GM12878 (cell line): Measurements from ENCODE around the gene COL26A1. TPM values are rescaled to one million over a fixed set of nuclear protein-coding genes. Genes with fewer than 3 reads are reported as not detected.

ENCODE experiments used
- ESRRA ChIP-seq: IDR thresholded peaks from 2 replicates; pipeline ENCODE4 v1.6.1; 2012; ENCODE audit warnings: mild to moderate bottlenecking, low read length, improper control_type of control experiment
- GABPA ChIP-seq: IDR thresholded peaks from 2 replicates; pipeline ENCODE4 v1.6.1; 2014; ENCODE audit warnings: antibody characterized with exemption, low read depth, mild to moderate bottlenecking, inconsistent platforms
- MYB ChIP-seq: fragments of 150-350 bp; IDR thresholded peaks from 2 replicates; pipeline ENCODE4 v1.6.1; 2014; ENCODE audit warnings: mild to moderate bottlenecking, low read depth, low read length, borderline replicate concordance
- SMC3 ChIP-seq: IDR thresholded peaks from 2 replicates; pipeline ENCODE4 v1.6.1; 2011; ENCODE audit warnings: low read length, improper control_type of control experiment, borderline replicate concordance
- YBX1 ChIP-seq: fragments of 450-650 bp; IDR thresholded peaks from 2 replicates; pipeline ENCODE4 v1.6.1; 2016; ENCODE audit warnings: antibody characterized with exemption
- ZSCAN29 ChIP-seq: fragments of 450-650 bp; IDR thresholded peaks from 2 replicates; pipeline ENCODE4 v1.6.1; 2017; ENCODE audit warnings: mild to moderate bottlenecking, moderate library complexity
- polyA plus RNA-seq, 11 experiments: library from polyadenylated mRNA; depleted of rRNA in 4 of 11; unstranded in 6 of 11; stranded (reverse) in 5 of 11; fragments of >200 nt; fragmentation: Nextera tagmentation in 4 of 11; fragmentation: Illumina TruSeq in 1 of 11; extraction: Ambion mirVana in 4 of 11; extraction: Trizol in 1 of 11; gene quantifications; 1 replicate in 1 of 11; 2 replicates in 10 of 11; pipeline versions ENCODE4 v1.2.1 to v1.2.3, GENCODE V29; 2011 to 2016; ENCODE audit warnings: inconsistent platforms in 2 of 11, missing spikeins in 2 of 11, low read depth in 1 of 11
- total RNA-seq, 4 experiments: library from RNA; depleted of rRNA in 3 of 4; stranded (reverse); fragments of >200 nt in 3 of 4; fragmentation: Illumina TruSeq in 1 of 4; extraction: Trizol in 1 of 4; gene quantifications; 2 replicates each; pipeline versions ENCODE4 v1.2.1 to v1.2.3, GENCODE V29; 2013 to 2021
- TF ChIP-seq, protein P1 (sequence below): fragments of 450-650 bp; conservative IDR thresholded peaks from 2 replicates; pipeline ENCODE4 v1.6.1; 2017; ENCODE audit warnings: mild to moderate bottlenecking, moderate library complexity
- TF ChIP-seq, protein P2 (sequence below): IDR thresholded peaks from 2 replicates; pipeline ENCODE4 v1.6.1; 2011; ENCODE audit warnings: mild to moderate bottlenecking, low read depth, low read length, moderate library complexity; ENCODE audit not compliant: insufficient replicate concordance
- TF ChIP-seq, protein P3 (sequence below): fragments of 450-650 bp; IDR thresholded peaks from 2 replicates; pipeline ENCODE4 v1.6.1; 2017; ENCODE audit warnings: mild to moderate bottlenecking, moderate library complexity
- TF ChIP-seq, protein P4 (sequence below): IDR thresholded peaks from 2 replicates; pipeline ENCODE4 v1.6.1; 2012; ENCODE audit warnings: low read depth, low read length, improper control_type of control experiment
- TF ChIP-seq, protein P5 (sequence below): fragments of 150-350 bp; IDR thresholded peaks from 2 replicates; pipeline ENCODE4 v1.6.1; 2016; ENCODE audit warnings: low read depth, low read length

Gene COL26A1
- total and polyA plus RNA-seq, 10 of the 15 experiments (the other 5 are each of a cell fraction or from before 2014, with no cell fraction given) = 0.08 TPM; not detected in 9

DNA sequence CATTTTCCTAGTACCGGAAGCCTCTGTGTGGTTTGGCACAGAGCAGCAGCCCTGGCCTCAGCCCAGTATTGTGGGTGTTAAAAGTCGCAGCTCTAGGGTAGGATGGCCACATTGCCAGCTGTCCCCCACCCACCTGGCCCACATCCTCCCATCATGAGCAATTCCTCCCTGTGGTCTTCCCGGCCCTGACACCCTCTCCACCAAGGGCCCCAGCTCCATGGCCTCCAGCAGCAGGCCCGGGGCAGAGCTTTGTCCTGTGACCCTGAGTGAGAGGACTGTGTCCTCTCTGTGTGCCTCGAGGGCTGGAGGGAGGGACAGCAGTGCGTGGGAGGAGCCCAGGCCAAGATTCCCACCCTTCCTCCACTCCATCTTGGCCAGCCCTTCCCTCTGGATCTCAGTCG is 172.7 kb downstream of the COL26A1 start (continued):
- TF ChIP-seq, protein P1, sequence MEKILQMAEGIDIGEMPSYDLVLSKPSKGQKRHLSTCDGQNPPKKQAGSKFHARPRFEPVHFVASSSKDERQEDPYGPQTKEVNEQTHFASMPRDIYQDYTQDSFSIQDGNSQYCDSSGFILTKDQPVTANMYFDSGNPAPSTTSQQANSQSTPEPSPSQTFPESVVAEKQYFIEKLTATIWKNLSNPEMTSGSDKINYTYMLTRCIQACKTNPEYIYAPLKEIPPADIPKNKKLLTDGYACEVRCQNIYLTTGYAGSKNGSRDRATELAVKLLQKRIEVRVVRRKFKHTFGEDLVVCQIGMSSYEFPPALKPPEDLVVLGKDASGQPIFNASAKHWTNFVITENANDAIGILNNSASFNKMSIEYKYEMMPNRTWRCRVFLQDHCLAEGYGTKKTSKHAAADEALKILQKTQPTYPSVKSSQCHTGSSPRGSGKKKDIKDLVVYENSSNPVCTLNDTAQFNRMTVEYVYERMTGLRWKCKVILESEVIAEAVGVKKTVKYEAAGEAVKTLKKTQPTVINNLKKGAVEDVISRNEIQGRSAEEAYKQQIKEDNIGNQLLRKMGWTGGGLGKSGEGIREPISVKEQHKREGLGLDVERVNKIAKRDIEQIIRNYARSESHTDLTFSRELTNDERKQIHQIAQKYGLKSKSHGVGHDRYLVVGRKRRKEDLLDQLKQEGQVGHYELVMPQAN = no peak
- no peak for TF ChIP-seq YBX1
- TF ChIP-seq SMC3 = no peak
- no peak for TF ChIP-seq GABPA
- TF ChIP-seq, protein P2, sequence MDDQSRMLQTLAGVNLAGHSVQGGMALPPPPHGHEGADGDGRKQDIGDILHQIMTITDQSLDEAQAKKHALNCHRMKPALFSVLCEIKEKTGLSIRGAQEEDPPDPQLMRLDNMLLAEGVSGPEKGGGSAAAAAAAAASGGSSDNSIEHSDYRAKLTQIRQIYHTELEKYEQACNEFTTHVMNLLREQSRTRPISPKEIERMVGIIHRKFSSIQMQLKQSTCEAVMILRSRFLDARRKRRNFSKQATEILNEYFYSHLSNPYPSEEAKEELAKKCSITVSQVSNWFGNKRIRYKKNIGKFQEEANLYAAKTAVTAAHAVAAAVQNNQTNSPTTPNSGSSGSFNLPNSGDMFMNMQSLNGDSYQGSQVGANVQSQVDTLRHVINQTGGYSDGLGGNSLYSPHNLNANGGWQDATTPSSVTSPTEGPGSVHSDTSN = no peak
- TF ChIP-seq, protein P3, sequence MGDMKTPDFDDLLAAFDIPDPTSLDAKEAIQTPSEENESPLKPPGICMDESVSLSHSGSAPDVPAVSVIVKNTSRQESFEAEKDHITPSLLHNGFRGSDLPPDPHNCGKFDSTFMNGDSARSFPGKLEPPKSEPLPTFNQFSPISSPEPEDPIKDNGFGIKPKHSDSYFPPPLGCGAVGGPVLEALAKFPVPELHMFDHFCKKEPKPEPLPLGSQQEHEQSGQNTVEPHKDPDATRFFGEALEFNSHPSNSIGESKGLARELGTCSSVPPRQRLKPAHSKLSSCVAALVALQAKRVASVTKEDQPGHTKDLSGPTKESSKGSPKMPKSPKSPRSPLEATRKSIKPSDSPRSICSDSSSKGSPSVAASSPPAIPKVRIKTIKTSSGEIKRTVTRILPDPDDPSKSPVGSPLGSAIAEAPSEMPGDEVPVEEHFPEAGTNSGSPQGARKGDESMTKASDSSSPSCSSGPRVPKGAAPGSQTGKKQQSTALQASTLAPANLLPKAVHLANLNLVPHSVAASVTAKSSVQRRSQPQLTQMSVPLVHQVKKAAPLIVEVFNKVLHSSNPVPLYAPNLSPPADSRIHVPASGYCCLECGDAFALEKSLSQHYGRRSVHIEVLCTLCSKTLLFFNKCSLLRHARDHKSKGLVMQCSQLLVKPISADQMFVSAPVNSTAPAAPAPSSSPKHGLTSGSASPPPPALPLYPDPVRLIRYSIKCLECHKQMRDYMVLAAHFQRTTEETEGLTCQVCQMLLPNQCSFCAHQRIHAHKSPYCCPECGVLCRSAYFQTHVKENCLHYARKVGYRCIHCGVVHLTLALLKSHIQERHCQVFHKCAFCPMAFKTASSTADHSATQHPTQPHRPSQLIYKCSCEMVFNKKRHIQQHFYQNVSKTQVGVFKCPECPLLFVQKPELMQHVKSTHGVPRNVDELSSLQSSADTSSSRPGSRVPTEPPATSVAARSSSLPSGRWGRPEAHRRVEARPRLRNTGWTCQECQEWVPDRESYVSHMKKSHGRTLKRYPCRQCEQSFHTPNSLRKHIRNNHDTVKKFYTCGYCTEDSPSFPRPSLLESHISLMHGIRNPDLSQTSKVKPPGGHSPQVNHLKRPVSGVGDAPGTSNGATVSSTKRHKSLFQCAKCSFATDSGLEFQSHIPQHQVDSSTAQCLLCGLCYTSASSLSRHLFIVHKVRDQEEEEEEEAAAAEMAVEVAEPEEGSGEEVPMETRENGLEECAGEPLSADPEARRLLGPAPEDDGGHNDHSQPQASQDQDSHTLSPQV = no peak
- TF ChIP-seq ZSCAN29 = no peak
- TF ChIP-seq, protein P4, sequence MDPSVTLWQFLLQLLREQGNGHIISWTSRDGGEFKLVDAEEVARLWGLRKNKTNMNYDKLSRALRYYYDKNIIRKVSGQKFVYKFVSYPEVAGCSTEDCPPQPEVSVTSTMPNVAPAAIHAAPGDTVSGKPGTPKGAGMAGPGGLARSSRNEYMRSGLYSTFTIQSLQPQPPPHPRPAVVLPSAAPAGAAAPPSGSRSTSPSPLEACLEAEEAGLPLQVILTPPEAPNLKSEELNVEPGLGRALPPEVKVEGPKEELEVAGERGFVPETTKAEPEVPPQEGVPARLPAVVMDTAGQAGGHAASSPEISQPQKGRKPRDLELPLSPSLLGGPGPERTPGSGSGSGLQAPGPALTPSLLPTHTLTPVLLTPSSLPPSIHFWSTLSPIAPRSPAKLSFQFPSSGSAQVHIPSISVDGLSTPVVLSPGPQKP = no peak
- TF ChIP-seq, protein P5, sequence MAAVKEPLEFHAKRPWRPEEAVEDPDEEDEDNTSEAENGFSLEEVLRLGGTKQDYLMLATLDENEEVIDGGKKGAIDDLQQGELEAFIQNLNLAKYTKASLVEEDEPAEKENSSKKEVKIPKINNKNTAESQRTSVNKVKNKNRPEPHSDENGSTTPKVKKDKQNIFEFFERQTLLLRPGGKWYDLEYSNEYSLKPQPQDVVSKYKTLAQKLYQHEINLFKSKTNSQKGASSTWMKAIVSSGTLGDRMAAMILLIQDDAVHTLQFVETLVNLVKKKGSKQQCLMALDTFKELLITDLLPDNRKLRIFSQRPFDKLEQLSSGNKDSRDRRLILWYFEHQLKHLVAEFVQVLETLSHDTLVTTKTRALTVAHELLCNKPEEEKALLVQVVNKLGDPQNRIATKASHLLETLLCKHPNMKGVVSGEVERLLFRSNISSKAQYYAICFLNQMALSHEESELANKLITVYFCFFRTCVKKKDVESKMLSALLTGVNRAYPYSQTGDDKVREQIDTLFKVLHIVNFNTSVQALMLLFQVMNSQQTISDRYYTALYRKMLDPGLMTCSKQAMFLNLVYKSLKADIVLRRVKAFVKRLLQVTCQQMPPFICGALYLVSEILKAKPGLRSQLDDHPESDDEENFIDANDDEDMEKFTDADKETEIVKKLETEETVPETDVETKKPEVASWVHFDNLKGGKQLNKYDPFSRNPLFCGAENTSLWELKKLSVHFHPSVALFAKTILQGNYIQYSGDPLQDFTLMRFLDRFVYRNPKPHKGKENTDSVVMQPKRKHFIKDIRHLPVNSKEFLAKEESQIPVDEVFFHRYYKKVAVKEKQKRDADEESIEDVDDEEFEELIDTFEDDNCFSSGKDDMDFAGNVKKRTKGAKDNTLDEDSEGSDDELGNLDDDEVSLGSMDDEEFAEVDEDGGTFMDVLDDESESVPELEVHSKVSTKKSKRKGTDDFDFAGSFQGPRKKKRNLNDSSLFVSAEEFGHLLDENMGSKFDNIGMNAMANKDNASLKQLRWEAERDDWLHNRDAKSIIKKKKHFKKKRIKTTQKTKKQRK = no peak
- no peak for TF ChIP-seq ESRRA
- no peak for TF ChIP-seq MYB
